ENCODE measurements around the gene BCKDK. TPM values are rescaled to one million over a fixed set of nuclear protein-coding genes. Genes with fewer than 3 reads are reported as not detected.

Gene BCKDK
- total RNA-seq, 1 experiment from 2014 or later = 58.3 TPM

- ChIA-PET POLR2A (no interaction called here), CTCF (interaction anchor here (0.7 to 3.0 kb wide), 3 partner anchors 13 to 123 kb away, joined by 3 to 9 read pairs (median 5); partner anchors contain the start of gene HSD3B7)
- Mint-ChIP-seq H3K4me3 (peak overlapping the region; percentile 74), H3K4me1 (peaks cover 9% of the 10 kb centered on the region; the same call in 1 of the 2 replicates), H3K27ac (no peak overlapping the region), H3K27me3 (ENCODE audit: low read depth) (peaks cover 4% of the 10 kb centered on the region), H3K36me3 (peaks cover 27% of the 10 kb centered on the region), H3K9me3 (no peaks in the 10 kb centered on the region)
- TF ChIP-seq ZNF396 (CRISPR knock-in tag; IDR thresholded peaks at IDR 0.05; ENCODE audit: borderline replicate concordance) = no peak
- no peak for TF ChIP-seq PREB (CRISPR knock-in tag; IDR thresholded peaks at IDR 0.05; ENCODE audit: borderline replicate concordance)
- no peak for TF ChIP-seq FOXP4 (CRISPR knock-in tag; IDR thresholded peaks at IDR 0.05)
- no peak for TF ChIP-seq ZBTB21 (CRISPR knock-in tag; IDR thresholded peaks at IDR 0.05; ENCODE audit: borderline replicate concordance)
- no peak for TF ChIP-seq TEAD1 (CRISPR knock-in tag; IDR thresholded peaks at IDR 0.05)
- no peak for TF ChIP-seq ZNF138 (CRISPR knock-in tag; conservative IDR thresholded peaks at IDR 0.05)
- TF ChIP-seq ATF6 (CRISPR knock-in tag; IDR thresholded peaks at IDR 0.05) = no peak
- TF ChIP-seq SMAD4 (CRISPR knock-in tag; IDR thresholded peaks at IDR 0.05) = no peak
- TF ChIP-seq CREM (CRISPR knock-in tag; IDR thresholded peaks at IDR 0.05) = no peak
- no peak for TF ChIP-seq SMAD3 (CRISPR knock-in tag; IDR thresholded peaks at IDR 0.05; ENCODE audit: borderline replicate concordance)
- no peak for TF ChIP-seq AFF4 (CRISPR knock-in tag; IDR thresholded peaks at IDR 0.05; ENCODE audit: borderline replicate concordance)
- no peak for TF ChIP-seq IRF1 (CRISPR knock-in tag; IDR thresholded peaks at IDR 0.05)
- TF ChIP-seq USF2 (CRISPR knock-in tag; IDR thresholded peaks at IDR 0.05) = no peak
- TF ChIP-seq E2F1 (CRISPR knock-in tag; IDR thresholded peaks at IDR 0.05) = no peak
- TF ChIP-seq ZSCAN18 (CRISPR knock-in tag; IDR thresholded peaks at IDR 0.05) = no peak
- TF ChIP-seq NR2C2 (CRISPR knock-in tag; IDR thresholded peaks at IDR 0.05) = no peak
- no peak for TF ChIP-seq E2F4 (CRISPR knock-in tag; IDR thresholded peaks at IDR 0.05; ENCODE audit: borderline replicate concordance, low read depth)
- TF ChIP-seq GRHL2 (CRISPR knock-in tag; IDR thresholded peaks at IDR 0.05; ENCODE audit: insufficient replicate concordance, severe bottlenecking) = no peak
- DNase-seq (ENCODE audit: low spot score) = no peak
- no peak for ATAC-seq
These were observed 720 bp upstream of the BCKDK start for GRCh38 chr16:31107465-31107867.

Data from WTC11 (cell line).